Activated T-cell treated with anti-CD3 and anti-CD28 coated beads, Interleukin-2, amount 50 U/mL, for 24 hours (primary cell): Measurements from ENCODE around the gene MACROD1.

Source experiments
- DNase-seq: peaks from one replicate; pipeline ENCODE4 v3.0.0-alpha.2; 2020
- H3K27ac Mint-ChIP-seq: 2 replicates; pipeline ENCODE4 v1.8.0; 2020; ENCODE audit warnings: mild to moderate bottlenecking, mixed read lengths
- H3K27me3 Mint-ChIP-seq: 2 replicates; pipeline ENCODE4 v1.8.0; 2020; ENCODE audit warnings: mixed read lengths
- H3K36me3 Mint-ChIP-seq: 2 replicates; pipeline ENCODE4 v1.8.0; 2020; ENCODE audit warnings: low read depth, mixed read lengths
- H3K4me1 Mint-ChIP-seq: 2 replicates; pipeline ENCODE4 v1.8.0; 2020; ENCODE audit warnings: low read depth, mixed read lengths
- H3K4me3 Mint-ChIP-seq: 2 replicates; pipeline ENCODE4 v1.8.0; 2020; ENCODE audit warnings: mild to moderate bottlenecking, moderate library complexity, mixed read lengths
- H3K9me3 Mint-ChIP-seq: 2 replicates; pipeline ENCODE4 v1.8.0; 2020; ENCODE audit warnings: mixed read lengths

The MACROD1 gene

GRCh38 chr11:64025205-64025604 lies 140.7 kb downstream of the MACROD1 start:
- no peaks in the 10 kb centered on the region for H3K9me3 Mint-ChIP-seq
- no peak overlapping the region for H3K4me3 Mint-ChIP-seq
- H3K4me1 Mint-ChIP-seq, result peaks cover 2% of the 10 kb centered on the region
- no peaks in the 10 kb centered on the region for H3K36me3 Mint-ChIP-seq
- peaks cover 20% of the 10 kb centered on the region for H3K27me3 Mint-ChIP-seq
- DNase-seq, result no peak
- no peak overlapping the region for H3K27ac Mint-ChIP-seq

DNA sequence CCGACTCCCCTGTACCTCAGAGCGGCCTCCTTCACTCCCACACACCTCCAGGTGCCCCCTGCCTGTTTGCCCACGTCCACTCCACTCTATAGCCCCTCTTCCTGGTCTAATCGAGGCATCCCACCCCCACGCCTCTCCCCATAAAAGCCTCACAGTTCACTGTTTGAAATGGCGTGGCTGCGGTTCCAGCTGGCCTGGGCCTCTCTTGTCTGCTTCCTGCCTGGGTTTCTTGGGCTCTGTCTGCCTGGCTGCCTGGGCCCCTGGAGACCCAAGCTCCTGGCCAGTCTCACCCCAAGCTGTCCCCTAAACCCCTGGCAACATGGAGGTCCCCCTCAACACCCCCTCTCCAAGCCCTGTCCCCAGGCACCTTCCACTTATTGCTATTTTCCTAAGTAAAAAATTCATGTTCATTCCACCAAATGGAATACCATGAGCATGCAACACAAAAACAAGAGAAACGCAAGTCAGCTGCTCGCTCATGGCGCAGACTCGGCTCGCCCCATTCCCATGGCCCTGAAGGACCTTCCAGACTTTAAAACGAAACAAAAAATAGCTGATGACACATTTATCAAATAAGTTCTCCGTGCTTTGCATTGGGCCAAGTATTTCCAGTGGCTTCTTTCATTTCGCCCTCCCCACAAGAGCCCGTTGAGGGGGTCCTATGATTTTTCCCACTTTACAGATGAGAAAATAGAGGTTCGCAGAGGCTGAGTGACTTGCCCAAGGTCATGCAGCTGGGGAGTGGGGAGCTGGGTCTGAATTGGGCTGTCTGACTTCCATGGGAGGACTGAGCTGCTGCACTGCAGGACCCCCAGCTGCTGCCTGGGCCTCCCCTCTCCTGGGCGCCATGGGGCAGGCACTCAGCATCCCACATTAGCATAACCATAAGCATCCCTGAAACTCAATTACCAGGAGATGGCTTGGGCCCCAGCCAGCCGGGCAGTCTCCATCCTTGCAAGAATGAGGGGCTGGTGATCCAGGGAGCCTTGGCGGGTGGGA lies 141.9 kb downstream of the MACROD1 start:
- Mint-ChIP-seq H3K27ac (no peak overlapping the region), H3K27me3 (peaks cover 16% of the 10 kb centered on the region)

DNA sequence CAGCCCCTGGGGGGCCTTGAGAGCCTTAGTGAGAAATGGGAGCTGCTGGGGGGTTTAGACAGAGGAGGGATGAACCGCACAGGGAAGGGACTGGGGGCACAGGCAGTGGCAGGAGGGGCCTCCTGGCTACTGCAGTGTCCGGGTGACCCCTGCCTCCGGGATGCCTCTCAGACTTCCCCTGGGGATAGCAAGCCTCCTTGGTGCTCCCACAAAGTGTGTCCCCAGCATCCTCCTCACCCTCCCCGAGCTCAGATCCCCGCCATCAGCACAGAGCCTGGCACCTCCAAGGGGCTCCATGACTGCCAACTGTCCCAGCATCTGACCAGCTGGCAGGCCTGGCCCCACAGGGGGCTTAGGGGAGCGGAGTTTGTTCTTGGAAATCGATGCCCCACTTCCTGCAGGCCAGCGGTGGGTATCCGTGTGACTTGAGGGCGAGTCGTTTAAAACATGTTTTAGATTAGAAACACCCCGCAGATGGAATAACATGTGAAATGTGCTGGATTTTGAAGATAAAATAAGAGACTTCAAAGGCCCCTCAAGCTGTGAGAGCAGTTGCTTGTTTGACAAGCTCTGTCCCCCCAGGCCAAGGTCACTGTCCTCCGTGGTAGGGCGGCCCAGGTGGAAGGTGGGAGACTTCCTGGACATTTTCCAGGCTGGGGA lies 143.7 kb downstream of the MACROD1 start:
- no peak overlapping the region for H3K27ac Mint-ChIP-seq
- H3K36me3 Mint-ChIP-seq, result no peaks in the 10 kb centered on the region
- H3K9me3 Mint-ChIP-seq, result no peaks in the 10 kb centered on the region
- no peak for DNase-seq
- peaks cover 6% of the 10 kb centered on the region for H3K27me3 Mint-ChIP-seq
- H3K4me1 Mint-ChIP-seq, result no peaks in the 10 kb centered on the region
- no peak overlapping the region for H3K4me3 Mint-ChIP-seq

More for the DNA sequence above, 141.9 kb downstream of the MACROD1 start:
- no peaks in the 10 kb centered on the region for H3K36me3 Mint-ChIP-seq
- H3K4me3 Mint-ChIP-seq, result no peak overlapping the region
- no peak for DNase-seq
- no peaks in the 10 kb centered on the region for H3K9me3 Mint-ChIP-seq
- H3K4me1 Mint-ChIP-seq, result peaks cover 2% of the 10 kb centered on the region

DNA sequence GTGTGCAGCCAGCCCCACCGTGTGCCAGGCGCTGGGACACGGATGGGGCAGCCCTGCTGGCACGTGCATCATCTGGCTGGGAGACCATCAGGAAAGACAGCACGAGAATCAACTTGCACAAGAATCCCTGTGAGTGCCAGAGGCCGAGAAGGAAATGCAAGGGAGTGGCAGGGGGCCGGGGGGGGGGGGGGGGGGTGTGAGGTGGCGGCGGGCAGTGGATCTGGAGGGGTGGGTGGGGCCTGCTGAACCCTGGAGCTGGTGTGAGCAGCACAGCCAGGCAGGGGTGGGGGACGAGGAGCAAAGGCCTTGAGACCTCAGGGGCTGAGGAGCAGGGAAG lies 144.2 kb downstream of the MACROD1 start:
- Mint-ChIP-seq H3K9me3 (no peaks in the 10 kb centered on the region), H3K4me1 (no peaks in the 10 kb centered on the region), H3K36me3 (no peaks in the 10 kb centered on the region), H3K27ac (no peak overlapping the region), H3K4me3 (no peak overlapping the region), H3K27me3 (peaks cover under 1% of the 10 kb centered on the region)
- no peak for DNase-seq

- Mint-ChIP-seq H3K36me3 (no peaks in the 10 kb centered on the region), H3K4me1 (no peaks in the 10 kb centered on the region), H3K9me3 (no peaks in the 10 kb centered on the region), H3K4me3 (no peak overlapping the region), H3K27ac (no peak overlapping the region), H3K27me3 (no peaks in the 10 kb centered on the region)
- DNase-seq, result no peak
Observed at GRCh38 chr11:64020976-64021756, 144.7 kb downstream of the MACROD1 start.

DNA sequence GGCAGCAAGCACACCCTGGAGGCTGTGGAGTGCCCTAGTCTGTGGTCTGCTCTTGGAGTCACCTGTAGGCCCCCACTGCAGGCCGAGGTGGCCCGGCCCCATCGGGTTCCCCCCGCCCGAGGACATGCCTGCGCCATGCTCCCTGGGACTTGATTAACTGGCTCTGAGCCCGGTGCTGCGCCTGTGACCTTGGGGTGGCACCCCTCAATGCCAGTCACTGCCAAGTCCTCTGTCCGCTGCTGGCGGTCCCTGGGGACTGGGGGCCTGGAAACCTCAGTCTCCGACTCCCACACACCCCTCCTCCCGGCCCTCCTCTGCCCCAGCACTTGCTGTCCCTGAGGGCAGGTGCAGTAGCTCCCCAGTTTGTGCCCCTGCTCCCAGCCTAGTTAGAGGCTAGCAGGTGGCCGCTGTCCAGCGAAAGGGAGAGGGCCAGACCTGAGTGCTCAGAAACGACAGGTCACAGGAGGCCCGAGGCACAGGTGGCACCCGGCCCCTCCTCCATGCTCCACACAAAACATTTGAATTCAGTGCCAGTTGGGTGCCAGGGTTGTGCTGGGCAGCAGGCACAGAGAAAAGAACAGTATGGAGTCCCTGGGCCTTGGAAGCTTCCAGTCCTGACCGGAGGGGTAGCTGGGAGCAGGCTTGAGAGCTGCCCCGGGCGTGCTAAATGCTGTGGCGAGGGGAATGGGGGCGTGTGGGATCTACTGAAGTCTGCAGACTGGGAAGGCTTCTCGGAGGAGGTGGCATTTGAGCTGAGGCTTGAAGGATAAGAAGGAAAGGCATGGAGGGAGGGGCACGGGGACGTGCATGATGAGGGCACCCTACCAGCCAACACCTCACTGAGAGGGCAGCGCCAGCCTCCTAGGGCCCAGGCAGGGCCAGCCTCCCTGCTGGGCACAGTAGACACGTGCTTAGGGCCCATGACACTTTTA lies 146.5 kb downstream of the MACROD1 start:
- no peaks in the 10 kb centered on the region for H3K9me3 Mint-ChIP-seq
- no peak for DNase-seq
- H3K4me1 Mint-ChIP-seq, result no peaks in the 10 kb centered on the region
- H3K36me3 Mint-ChIP-seq, result no peaks in the 10 kb centered on the region
- no peak overlapping the region for H3K27ac Mint-ChIP-seq
- H3K27me3 Mint-ChIP-seq, result no peaks in the 10 kb centered on the region
- H3K4me3 Mint-ChIP-seq, result no peak overlapping the region

GRCh38 chr11:64018310-64018709 lies 147.6 kb downstream of the MACROD1 start:
- DNase-seq, result no peak
- no peaks in the 10 kb centered on the region for H3K36me3 Mint-ChIP-seq
- H3K4me3 Mint-ChIP-seq, result no peak overlapping the region
- H3K9me3 Mint-ChIP-seq, result no peaks in the 10 kb centered on the region
- no peak overlapping the region for H3K27ac Mint-ChIP-seq
- no peaks in the 10 kb centered on the region for H3K4me1 Mint-ChIP-seq
- no peaks in the 10 kb centered on the region for H3K27me3 Mint-ChIP-seq

DNA sequence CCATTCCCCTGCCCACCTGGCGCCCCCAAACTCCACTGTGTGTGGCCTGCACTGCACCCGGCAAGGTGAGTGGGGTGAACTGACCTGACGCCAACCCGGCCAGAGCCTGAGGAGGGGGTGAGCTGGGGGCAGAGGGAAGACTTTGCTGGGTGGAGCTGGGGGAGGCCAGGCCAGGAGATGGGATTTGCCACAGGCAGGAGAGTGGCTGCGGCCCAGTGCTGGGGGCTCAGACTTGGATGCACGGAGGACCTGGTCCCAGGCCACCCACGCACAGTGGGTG lies 148.0 kb downstream of the MACROD1 start:
- H3K36me3 Mint-ChIP-seq, result no peaks in the 10 kb centered on the region
- DNase-seq, result no peak
- no peak overlapping the region for H3K27ac Mint-ChIP-seq
- H3K4me1 Mint-ChIP-seq, result no peaks in the 10 kb centered on the region
- H3K4me3 Mint-ChIP-seq, result no peak overlapping the region
- H3K27me3 Mint-ChIP-seq, result no peaks in the 10 kb centered on the region
- no peaks in the 10 kb centered on the region for H3K9me3 Mint-ChIP-seq

DNA sequence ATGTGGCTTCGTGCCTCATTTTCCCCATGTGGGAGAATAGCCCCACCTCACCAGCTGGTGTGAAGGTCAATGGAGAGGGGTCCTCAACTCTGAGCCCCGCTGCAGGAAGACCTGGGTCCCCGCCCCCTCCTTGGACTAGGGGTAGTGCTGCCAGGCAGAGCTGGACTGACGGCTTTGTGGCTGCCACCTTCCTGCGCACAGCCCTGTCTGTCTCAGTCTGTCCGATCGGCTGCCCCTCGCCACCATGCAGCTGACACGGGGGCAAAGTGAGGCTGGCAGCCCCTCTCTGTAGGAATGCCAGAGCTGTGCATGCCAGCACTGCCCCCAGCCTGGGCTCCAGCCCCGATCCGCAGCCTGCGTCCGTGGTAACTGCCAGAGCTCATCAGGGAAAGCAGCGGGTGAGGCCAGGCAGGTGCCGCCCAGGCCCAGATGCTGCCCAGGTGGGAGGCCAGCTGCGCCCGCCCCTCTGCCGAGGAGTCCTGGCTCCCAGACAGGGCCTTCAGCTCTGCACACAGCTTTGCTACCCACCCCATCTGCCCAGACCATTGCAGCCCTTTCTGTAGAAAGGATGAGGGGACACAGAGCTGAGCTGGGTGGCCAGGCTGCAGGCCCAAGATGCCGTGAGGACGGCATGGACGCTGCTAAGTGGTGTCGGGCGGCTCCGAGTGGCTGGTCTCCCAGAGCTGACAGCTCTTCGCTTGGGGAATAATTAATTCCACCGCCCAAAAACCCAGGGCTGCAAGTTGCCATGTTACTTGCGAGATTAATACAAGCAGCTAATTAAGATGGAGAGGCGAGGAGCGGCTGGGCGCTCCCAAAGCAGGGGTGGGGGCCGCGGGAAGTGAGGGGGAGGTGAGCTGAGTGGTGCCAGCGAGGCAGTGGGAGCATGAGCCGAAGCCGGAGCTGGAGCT lies 149.7 kb downstream of the MACROD1 start:
- Mint-ChIP-seq H3K9me3 (no peaks in the 10 kb centered on the region), H3K27ac (no peak overlapping the region), H3K27me3 (no peaks in the 10 kb centered on the region), H3K4me3 (no peak overlapping the region), H3K36me3 (no peaks in the 10 kb centered on the region), H3K4me1 (no peaks in the 10 kb centered on the region)
- no peak for DNase-seq

DNA sequence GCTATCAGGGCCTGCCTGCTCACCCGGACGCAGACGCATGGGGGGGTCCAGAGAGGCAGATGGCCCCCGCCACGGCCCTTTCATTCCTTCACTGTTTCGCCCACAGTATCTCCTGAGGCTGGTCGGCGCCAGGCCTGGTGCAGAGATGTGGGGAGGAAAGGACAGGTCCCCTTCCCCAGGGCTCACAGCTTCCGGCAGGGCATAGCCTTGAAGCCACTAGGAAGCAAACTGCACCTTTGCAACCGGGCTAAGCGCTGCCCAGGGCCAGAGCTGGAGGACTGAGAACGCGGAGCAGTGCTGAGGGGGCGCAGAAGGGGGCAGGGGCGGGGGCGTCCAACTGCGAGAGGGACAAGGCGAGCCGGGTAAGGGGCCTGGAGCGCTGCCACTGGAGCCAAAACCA lies 150.4 kb downstream of the MACROD1 start:
- no peaks in the 10 kb centered on the region for H3K4me1 Mint-ChIP-seq
- no peak for DNase-seq
- no peaks in the 10 kb centered on the region for H3K9me3 Mint-ChIP-seq
- H3K4me3 Mint-ChIP-seq, result no peak overlapping the region
- H3K27ac Mint-ChIP-seq, result no peak overlapping the region
- H3K27me3 Mint-ChIP-seq, result no peaks in the 10 kb centered on the region
- no peaks in the 10 kb centered on the region for H3K36me3 Mint-ChIP-seq

- Mint-ChIP-seq H3K4me1 (no peaks in the 10 kb centered on the region), H3K4me3 (no peak overlapping the region), H3K9me3 (no peaks in the 10 kb centered on the region), H3K27ac (no peak overlapping the region), H3K36me3 (no peaks in the 10 kb centered on the region), H3K27me3 (no peaks in the 10 kb centered on the region)
- no peak for DNase-seq
Observed at GRCh38 chr11:64014356-64014755, 151.6 kb downstream of the MACROD1 start.

DNA sequence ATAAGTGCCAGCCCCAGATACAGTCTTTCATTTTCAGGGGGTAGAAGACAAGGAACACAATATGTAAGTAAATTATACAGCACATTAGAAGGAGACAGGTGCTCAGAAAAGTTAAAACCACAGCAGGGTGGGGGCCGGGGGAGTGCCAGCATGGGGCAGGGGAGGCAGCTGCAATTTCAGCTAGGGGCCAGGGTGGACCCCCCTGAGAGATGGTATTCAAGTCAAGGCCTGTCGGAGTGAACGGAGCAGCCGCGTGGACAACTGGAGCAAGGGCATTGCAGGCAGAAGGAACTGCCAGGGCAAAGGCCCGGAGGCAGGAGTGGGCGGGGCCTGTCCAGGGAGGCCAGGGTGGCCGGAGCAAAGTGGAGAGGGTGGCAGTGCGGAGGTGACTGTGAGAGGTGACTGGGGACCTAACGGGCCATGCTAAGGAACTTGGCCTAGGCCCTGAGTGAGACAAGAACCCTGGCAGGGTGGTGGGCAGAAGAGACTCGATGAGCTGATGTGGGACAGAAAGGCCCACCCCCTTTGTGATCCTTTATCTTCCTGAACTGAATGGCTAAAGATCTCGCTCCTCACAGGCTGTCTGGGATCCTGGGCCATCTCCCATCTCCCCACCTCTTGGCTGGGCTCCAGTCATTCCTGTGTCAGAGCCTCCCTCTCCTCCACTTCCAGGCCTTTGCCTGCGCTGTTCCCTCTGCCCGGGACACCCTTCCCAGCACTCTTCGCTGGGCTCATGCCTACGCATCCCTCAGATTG lies 152.6 kb downstream of the MACROD1 start:
- DNase-seq, result no peak
- no peaks in the 10 kb centered on the region for H3K4me1 Mint-ChIP-seq
- no peak overlapping the region for H3K4me3 Mint-ChIP-seq
- no peaks in the 10 kb centered on the region for H3K9me3 Mint-ChIP-seq
- H3K27ac Mint-ChIP-seq, result no peak overlapping the region
- H3K36me3 Mint-ChIP-seq, result no peaks in the 10 kb centered on the region
- peaks cover 10% of the 10 kb centered on the region for H3K27me3 Mint-ChIP-seq

- H3K9me3 Mint-ChIP-seq, result no peaks in the 10 kb centered on the region
- no peak overlapping the region for H3K4me3 Mint-ChIP-seq
- no peak overlapping the region for H3K27ac Mint-ChIP-seq
- peaks cover 12% of the 10 kb centered on the region for H3K4me1 Mint-ChIP-seq
- peaks cover 30% of the 10 kb centered on the region for H3K27me3 Mint-ChIP-seq
- DNase-seq, result no peak
- H3K36me3 Mint-ChIP-seq, result no peaks in the 10 kb centered on the region
Observed at GRCh38 chr11:64011371-64011770, 154.5 kb downstream of the MACROD1 start.
